Measurements from ENCODE around the gene TNFAIP8L2. TPM values are rescaled to one million over a fixed set of nuclear protein-coding genes. Genes with fewer than 3 reads are reported as not detected.

Gene TNFAIP8L2
- total RNA-seq, 1 experiment from 2014 or later: not detected

DNA sequence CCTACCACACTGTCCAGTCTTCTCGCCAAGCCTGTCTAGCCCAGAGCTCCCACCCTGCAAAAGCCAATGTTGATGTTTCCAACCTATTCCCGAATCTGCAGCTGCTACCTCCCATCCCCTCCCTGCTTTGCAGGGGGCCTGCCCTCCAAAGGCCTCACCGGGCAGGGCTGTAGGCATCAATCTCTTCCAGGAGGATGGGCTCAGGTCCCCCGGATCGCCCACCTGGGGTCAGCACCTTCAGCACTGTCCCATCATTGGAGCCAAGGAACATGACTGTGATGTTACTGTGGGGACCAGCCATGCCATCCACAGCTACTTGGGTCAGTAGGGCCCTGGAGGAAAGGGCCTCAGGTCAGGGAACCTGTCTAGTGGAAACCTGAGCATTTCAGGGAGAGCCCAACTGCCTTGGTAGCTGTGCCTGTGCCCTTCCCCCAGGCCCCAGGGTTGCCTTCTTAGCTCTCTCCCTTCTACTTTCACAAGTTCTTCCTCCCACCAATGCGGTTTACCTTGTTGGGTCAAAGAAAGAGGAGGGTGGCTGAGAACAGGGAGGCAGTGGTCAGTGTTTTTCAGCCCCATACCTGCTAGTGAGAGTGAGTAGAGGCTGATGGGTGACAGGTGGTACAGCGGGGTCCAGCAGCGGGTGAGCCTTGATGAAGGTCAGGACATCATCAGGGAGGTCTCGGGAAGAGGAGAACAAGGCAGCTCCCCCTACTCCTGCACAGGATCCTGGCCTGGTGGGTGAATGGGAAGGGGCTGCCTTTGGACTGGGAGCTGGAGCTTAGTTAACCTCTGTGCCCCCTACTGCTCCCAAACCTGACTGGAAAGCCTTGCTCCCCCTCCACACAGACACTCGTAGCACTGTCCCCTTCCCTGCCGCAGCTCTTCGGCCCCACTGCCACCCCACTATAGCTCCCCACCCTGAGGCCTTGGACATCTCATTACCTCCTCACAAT, 20.7 kb upstream of the TNFAIP8L2 start:
- H3K9me3 ChIP-seq (ENCODE audit: low read depth, low read length, poor library complexity, severe bottlenecking): no peaks in the 10 kb centered on the region
- H3K4me1 ChIP-seq (ENCODE audit: insufficient read depth, low read length, poor library complexity, severe bottlenecking): no peaks in the 10 kb centered on the region
- TF ChIP-seq, protein P1, sequence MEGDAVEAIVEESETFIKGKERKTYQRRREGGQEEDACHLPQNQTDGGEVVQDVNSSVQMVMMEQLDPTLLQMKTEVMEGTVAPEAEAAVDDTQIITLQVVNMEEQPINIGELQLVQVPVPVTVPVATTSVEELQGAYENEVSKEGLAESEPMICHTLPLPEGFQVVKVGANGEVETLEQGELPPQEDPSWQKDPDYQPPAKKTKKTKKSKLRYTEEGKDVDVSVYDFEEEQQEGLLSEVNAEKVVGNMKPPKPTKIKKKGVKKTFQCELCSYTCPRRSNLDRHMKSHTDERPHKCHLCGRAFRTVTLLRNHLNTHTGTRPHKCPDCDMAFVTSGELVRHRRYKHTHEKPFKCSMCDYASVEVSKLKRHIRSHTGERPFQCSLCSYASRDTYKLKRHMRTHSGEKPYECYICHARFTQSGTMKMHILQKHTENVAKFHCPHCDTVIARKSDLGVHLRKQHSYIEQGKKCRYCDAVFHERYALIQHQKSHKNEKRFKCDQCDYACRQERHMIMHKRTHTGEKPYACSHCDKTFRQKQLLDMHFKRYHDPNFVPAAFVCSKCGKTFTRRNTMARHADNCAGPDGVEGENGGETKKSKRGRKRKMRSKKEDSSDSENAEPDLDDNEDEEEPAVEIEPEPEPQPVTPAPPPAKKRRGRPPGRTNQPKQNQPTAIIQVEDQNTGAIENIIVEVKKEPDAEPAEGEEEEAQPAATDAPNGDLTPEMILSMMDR (conservative IDR thresholded peaks at IDR 0.05; ENCODE audit: low read depth, low read length): no peak
- TF ChIP-seq EZH2 (IDR thresholded peaks at IDR 0.05; ENCODE audit: borderline replicate concordance, low read depth, low read length, poor library complexity, severe bottlenecking): no peak
- intact Hi-C loops (cut with micrococcal nuclease; ENCODE audit: unreplicated experiment): no loop called here
- H3K27me3 ChIP-seq (replicated peaks; ENCODE audit: insufficient read depth, low read depth, low read length, poor library complexity): no peaks in the 10 kb centered on the region
- ChIA-PET CTCF (no interaction called here), POLR2A (ENCODE audit: low non-redundant PET) (no interaction called here)
- DNase-seq (ENCODE audit: low spot score): no peak
- no peak overlapping the region for H3K27ac ChIP-seq (ENCODE audit: low read depth, low read length, poor library complexity, severe bottlenecking)
- H3K36me3 ChIP-seq (ENCODE audit: insufficient read depth, low read length, poor library complexity, severe bottlenecking): no peaks in the 10 kb centered on the region
- H3K4me3 ChIP-seq (ENCODE audit: low read depth, low read length, poor library complexity, severe bottlenecking): no peak overlapping the region
- BruUV-seq (replicated peaks): no TSS peak

DNA sequence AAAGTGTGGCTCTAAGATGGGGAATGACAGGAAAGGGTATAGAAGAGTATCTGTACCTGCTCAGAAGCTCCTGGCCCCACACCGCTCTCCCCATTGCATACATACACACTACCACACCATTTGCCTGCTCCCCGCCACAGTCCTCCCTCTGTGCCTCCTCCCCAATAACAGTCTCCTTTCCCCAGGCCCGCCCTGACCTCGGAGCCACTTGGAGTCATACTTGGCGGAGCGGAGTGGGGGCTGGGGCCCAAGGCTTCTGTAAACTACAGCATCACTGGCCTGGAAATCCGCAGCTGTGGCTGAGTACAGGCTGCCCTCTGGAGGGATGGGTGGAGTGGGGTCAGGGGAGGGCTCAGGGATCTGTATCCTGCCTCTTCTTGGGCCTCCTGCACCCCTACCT, 18.7 kb upstream of the TNFAIP8L2 start:
- CTCF ChIA-PET: no interaction called here
- POLR2A ChIA-PET (ENCODE audit: low non-redundant PET): no interaction called here

GRCh38 chr1:151142411-151143056, 13.9 kb upstream of the TNFAIP8L2 start:
- CTCF ChIA-PET: no interaction called here
- TF ChIP-seq EZH2 (IDR thresholded peaks at IDR 0.05; ENCODE audit: borderline replicate concordance, low read depth, low read length, poor library complexity, severe bottlenecking): no peak
- TF ChIP-seq, protein P1 (conservative IDR thresholded peaks at IDR 0.05; ENCODE audit: low read depth, low read length): no peak
- POLR2A ChIA-PET (ENCODE audit: low non-redundant PET): interaction anchor here (1.0 kb wide), 1 partner anchor 12 kb away, joined by 5 read pairs; no protein-coding TSS in a partner anchor

More for the DNA sequence above, 18.7 kb upstream of the TNFAIP8L2 start:
- Histone ChIP-seq H3K9me3 (ENCODE audit: low read depth, low read length, poor library complexity, severe bottlenecking) (no peaks in the 10 kb centered on the region), H3K4me1 (ENCODE audit: insufficient read depth, low read length, poor library complexity, severe bottlenecking) (no peaks in the 10 kb centered on the region), H3K27ac (ENCODE audit: low read depth, low read length, poor library complexity, severe bottlenecking) (no peak overlapping the region), H3K4me3 (ENCODE audit: low read depth, low read length, poor library complexity, severe bottlenecking) (no peak overlapping the region), H3K36me3 (ENCODE audit: insufficient read depth, low read length, poor library complexity, severe bottlenecking) (no peaks in the 10 kb centered on the region), H3K27me3 (replicated peaks; ENCODE audit: insufficient read depth, low read depth, low read length, poor library complexity) (no peaks in the 10 kb centered on the region)
- intact Hi-C loops (cut with micrococcal nuclease; ENCODE audit: unreplicated experiment): no loop called here
- TF ChIP-seq, protein P1 (conservative IDR thresholded peaks at IDR 0.05; ENCODE audit: low read depth, low read length): no peak
- TF ChIP-seq EZH2 (IDR thresholded peaks at IDR 0.05; ENCODE audit: borderline replicate concordance, low read depth, low read length, poor library complexity, severe bottlenecking): no peak
- no TSS peak for BruUV-seq (replicated peaks)
- DNase-seq (ENCODE audit: low spot score): no peak

More at GRCh38 chr1:151142411-151143056, 13.9 kb upstream of the TNFAIP8L2 start:
- Histone ChIP-seq H3K4me1 (ENCODE audit: insufficient read depth, low read length, poor library complexity, severe bottlenecking) (peaks cover 9% of the 10 kb centered on the region), H3K27me3 (replicated peaks; ENCODE audit: insufficient read depth, low read depth, low read length, poor library complexity) (no peaks in the 10 kb centered on the region), H3K36me3 (ENCODE audit: insufficient read depth, low read length, poor library complexity, severe bottlenecking) (no peaks in the 10 kb centered on the region), H3K27ac (ENCODE audit: low read depth, low read length, poor library complexity, severe bottlenecking) (no peak overlapping the region), H3K4me3 (ENCODE audit: low read depth, low read length, poor library complexity, severe bottlenecking) (no peak overlapping the region), H3K9me3 (ENCODE audit: low read depth, low read length, poor library complexity, severe bottlenecking) (no peaks in the 10 kb centered on the region)
- BruUV-seq (replicated peaks): no TSS peak
- intact Hi-C loops (cut with micrococcal nuclease; ENCODE audit: unreplicated experiment): no loop called here
- no peak for DNase-seq (ENCODE audit: low spot score)

Measured in A673 (cell line).